Non-pigmented ciliary epithelial cell (primary cell): Measurements from ENCODE around the gene ADCY1.

Experiments used
- DNase-seq: peaks from one replicate; pipeline ENCODE4 v3.0.0-alpha.2; 2010; ENCODE audit warnings: low read depth

ADCY1 gene

DNA sequence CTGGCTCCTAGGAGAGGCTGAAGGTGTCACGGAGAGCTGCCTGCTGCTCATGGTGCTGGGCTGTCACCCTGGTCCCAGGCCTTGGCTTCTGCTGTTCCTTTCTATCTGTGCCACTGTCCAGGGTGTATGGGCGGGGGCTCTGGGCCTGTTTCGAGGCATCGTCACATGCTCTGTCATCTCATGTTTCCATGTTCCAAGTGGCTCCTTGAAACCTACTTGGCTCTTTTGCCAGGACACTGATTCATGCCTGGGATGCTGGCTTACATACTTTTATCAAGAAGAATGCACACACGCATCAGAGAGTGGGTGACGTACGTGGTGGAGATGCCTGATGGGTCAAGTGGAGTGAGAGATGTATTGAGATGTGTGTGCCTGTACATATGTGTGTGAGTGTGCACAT is 50.9 kb downstream of the ADCY1 start:
- DNase-seq: no peak

DNA sequence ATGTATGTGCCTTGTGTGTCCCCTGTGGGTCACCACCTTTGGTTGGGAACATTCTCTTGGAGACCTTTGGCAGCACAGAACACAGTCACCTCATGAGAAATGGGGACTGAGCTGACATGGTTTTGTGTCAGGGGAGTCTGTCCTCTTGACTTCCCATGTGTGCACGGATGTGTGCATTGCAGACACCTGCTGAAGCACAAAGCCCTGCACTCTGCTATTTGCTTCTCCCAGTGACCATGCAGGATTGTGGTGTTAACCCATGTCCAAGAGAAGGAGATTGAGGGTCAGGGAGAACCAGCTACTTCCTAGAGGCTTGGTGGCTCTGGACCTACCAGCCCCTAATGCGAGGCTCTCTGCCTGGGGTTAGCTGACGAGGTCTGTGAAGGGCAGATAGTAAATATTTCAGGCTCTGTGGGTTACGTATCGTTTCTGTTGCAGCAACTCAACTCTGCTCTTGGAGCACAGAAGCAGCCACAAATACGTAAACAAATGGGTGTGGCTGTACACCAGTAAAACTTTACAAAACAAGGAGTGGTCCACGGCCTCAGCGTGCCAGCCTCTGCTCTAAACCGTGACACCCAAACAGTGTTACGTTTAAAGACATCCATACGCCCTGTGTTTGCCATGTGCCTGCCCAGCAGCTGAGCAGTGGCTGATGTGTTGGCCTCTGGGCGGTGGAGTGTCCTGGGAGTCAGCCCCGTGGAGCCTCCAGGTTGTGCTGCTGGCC is 51.7 kb downstream of the ADCY1 start:
- DNase-seq: no peak

DNA sequence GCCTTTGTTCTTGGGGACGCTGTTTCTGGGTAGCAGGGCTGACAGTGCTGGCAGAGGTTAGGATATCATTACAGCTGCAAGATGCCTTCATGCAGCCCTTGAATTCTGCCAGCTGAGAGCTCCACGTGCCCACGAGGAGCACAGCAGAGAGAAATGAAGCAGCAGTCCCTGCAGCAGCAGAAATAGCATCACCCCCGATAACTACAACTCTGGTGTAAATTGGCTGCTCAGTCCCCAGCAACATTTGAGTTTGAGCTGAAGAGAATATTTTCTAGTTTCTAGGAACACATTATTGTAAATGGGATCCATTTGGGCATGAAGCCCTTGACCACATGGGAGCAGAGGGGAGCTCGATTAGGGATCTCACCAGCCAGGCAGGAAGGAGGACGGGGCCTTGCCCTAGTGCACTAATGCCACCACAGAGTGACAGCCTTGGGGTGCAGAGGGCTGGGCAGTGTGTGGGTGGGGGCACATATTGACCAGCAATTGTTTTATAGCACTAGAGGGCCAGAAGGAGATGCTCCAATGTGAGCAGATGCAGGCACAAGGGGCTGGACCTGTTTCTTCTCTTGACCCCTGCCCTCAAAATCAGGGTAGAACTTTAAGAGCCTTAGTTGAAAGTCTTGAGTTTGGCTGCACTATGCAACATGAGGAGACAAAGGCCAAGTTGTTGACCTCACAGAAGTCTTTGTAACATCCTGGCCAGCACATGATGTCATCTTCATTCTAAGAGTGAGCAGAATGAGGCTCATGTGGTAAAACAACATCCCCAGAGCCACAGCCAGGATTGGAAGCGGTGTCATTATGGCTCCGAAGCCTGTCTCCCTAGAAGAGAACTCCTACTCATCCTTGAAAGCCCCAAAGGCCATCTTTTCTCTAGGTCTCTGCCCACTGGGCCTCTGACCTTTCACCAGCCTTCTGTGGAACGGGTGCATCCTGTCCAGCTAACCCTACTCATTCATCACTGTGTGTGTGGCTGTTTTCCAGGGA is 52.6 kb downstream of the ADCY1 start:
- DNase-seq: no peak

DNA sequence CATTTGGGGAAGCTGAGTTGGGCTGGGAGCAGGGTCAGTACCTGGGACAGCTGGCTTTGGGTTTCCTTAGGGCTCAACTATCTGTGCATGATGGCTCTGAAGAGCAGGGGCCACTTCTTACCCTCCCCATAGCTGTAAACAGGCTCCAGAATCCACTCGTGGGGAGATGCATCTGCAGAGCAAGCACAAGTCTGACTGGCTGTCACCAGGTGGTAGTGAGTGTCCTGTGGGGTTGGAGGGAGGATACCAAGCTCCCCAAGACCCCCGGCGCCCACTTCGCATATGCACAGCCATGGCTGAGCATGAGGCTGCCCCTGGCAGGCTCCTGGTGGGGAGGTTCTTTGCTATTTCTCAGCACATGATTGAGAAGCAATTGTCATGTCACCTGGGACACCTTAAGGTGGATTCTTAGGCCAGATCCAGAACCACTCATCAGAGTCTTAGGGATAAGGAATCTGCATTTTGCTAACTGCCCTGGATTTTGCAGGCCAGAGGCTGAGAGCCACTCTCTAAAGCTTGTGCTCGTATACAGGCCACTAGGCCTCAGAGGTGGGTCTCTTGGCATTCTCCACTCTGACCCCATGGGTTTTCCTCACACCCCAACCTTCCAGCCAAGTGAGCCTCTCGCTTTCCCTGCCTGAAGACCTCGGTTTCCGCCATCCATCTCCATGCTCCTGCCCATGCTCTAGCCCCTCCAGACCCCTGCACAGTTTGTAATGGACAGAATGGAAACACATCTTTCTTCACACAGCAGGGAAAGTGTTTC is 53.7 kb downstream of the ADCY1 start:
- no peak for DNase-seq

DNA sequence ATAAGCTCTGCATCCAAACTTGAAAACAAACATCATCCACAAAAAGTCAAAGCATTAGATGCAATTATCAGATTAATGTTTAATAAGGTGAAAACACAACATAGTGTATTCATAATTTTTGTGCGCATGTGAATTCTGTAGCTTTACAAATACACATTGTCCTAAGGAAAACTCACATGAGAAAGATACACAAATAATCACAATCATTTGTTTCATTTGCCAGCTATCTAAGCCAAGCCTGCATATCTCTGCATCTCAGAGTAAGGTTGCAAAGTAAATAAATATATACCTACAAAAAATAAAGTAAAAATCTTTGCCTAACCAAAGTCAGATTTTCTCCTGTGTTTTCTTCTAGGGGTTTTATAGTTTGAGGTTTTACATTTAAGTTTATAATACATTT is 57.4 kb downstream of the ADCY1 start:
- DNase-seq: no peak

DNA sequence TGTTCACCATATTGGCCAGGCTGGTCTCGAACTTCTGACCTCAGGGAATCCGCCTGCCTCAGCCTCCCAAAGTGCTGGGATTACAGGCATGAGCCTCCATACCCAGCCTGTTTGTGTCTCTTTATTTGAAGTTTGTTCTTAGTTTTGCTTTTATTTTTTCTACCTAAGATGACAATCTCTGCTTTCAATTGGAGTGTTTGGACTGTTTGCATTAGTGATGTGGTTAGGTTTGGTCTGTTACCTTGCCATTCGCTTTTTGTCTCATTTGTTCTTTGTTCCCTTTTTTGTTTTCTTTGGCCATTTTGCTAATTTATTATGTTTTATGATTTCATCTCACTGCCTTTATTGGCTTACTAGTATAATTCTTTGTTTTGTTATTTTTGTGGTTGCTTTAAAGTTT is 62.6 kb downstream of the ADCY1 start:
- DNase-seq: no peak

DNA sequence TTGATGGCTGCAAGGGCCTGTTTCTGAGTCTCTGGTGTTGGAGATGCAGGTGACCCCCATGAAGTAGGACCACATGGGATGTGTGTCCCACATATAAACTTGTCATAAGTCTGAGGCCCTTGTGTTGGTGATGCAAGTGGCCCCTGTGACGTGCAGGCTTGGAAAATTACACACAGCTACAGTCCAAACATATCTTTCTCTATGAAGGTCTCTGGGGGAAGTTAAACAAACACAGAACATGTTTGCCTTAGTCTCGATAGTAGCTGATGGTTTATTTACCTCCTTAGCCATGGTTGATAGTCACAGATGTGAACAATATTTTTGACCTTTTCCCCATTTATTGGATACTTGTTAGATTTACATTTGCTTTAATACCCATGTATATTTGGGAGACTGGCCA is 64.7 kb downstream of the ADCY1 start:
- DNase-seq: no peak

DNA sequence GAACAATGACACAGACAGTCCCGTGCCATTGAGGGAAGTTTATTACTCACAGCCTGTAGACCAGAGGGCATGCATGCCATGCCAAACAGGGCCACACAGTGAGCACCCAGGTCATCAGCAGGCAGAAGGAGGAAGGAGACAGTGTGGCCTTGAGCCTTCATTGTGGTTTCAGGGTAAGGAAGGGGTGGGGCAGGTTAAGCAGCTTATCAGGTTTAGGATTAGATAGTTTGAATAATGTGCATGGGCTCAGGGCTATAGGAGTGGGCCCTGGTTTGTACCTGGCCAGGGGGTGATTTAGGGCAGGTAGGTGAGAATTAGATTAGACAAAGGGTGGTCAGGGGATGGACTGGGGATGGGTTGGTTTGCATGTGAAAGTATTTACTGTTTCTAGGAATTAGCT is 67.9 kb downstream of the ADCY1 start:
- DNase-seq: no peak

DNA sequence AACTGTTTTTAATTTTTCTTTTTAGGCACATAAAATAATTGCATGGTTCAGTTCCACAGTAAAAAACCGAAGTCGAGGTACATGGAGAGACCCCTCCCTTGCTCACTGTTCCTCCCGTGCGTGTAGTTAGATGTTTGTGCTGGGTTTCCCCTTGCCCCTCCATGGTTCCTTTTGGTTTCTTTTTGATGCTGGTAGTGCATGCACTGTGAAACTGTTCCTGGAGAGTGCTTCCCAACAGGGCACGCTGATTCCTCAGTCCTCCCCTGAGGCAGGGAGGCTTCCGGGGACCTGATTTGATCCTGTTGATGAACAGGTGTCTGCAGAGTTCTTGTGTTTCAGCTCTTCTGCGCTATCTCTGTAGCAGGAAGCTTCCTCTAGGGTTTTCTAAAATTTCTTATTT is 69.5 kb downstream of the ADCY1 start:
- no peak for DNase-seq

DNA sequence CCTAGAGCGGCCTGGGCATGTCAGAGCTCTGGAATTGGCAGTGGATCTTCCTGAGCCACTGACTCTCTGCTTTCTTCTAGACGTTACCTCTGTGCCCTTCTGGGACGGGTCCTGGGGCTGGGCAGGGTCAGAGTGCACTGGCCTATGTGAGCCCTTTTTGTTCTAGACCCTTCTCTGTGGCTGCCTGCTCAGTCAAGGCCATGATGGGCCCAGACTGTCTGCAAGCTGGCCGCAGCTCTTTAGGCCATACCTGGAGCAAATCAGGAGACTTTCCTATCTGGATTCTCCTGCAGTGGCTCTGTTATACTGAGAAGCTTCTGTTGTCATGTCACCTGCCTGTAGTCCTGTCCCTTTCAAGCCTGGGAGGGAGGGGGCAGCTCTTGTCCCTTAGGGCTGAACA is 70.1 kb downstream of the ADCY1 start:
- DNase-seq: no peak

DNA sequence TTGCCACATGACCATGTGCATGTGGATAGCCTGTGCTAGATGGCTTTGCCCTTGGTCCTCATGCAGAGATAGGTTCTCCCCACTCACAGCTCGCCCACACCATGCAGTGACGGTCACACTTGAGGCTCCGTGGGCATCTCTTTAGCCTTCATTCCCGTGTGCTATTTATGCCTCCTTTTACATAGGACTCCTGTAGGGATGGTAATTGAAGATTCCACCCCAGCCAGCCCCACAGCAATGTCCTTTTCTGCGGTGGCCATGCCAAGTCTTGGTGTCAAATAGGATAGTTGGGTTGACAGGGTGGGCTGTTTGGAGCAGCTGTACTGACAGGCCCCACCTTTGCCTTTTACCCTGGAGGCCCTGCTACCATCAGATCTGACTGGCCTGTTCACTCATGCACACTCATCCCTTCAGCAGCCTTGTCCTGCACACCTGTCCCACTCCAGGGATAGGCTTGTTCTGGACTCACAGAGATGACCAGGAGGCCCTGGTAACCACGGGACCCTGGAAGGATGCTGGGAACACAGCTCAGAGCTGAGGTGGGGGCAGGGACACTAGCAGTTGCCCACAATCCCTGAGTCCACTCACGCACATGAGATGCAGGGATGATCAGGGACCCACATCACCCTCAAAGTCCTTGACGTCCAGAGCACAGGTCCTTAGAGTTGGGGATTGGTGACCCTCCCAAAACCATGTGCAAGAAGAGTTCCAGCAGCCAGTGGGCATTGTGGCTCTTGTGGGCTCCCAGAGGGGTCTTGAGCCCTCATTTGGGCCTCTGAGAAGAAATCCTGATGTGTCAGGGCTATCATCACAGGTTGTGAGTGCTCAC is 71.2 kb downstream of the ADCY1 start:
- no peak for DNase-seq

DNA sequence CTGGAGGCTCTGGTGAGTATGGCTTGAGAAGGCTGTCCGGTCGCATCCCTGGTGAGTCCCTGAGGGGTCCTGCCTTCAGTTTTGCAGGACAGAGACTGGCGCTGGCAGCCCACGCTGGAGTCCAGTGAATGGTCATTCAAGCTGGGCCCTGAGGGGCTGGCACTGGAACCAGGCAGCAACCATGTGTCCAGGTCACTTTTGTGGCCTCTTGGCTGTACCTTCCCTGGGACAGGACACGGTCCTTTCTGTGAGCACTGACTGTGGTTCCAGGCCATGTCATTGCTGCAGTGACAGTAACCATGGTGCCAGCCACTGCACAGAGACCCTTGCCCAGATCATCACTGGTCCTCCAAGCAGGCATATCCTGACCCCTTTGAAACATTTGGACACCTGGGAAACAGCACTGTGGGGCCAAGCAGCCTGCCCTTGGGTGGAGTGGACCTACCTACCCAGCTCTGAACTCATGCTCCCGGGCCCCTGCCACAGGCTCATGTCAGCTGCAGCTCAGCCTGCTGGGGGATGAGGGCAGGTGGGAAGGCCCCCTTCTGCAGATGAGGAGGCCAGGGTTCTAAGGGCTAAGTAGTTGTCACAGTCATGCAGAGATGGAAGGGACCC is 72.1 kb downstream of the ADCY1 start:
- DNase-seq: no peak

DNA sequence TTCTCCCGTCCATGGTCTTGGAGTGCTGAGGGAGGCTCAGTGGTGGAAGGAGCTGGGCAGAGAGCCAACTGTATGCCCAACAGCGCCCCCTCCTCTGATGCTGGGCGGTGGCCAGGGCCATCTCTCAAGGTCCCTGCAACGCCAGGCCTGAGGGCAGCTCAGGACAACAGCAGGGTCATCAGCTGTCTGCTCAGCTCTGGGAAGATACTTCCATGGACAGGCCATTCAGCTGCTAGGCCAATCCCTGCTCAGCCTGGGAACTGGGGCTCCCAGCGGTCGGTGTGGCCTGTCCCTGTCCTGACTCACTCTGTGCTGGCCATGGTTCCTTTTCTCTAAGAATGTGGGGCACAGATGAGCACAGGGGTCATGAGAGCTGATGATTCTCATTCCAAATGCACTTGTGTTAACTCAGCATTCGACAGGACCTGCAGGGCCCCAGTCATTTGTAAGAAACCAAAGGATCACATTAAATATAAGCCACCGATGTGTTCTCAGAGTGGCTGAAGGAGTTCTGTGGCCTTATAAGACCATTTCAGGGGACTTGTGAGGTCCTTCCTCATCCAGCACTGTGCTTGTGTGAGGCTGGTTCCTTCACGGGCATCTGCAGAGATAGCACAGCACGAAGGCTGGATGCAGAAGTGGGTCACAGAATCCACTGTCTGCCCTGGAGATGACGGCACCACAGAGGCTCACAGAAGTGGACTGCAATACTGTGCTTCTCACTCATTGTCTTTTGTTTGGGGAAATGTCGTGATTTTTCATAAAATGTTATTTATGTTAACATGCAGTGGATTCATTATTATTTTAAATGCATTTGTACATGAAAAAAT is 73.0 kb downstream of the ADCY1 start:
- DNase-seq: no peak

DNA sequence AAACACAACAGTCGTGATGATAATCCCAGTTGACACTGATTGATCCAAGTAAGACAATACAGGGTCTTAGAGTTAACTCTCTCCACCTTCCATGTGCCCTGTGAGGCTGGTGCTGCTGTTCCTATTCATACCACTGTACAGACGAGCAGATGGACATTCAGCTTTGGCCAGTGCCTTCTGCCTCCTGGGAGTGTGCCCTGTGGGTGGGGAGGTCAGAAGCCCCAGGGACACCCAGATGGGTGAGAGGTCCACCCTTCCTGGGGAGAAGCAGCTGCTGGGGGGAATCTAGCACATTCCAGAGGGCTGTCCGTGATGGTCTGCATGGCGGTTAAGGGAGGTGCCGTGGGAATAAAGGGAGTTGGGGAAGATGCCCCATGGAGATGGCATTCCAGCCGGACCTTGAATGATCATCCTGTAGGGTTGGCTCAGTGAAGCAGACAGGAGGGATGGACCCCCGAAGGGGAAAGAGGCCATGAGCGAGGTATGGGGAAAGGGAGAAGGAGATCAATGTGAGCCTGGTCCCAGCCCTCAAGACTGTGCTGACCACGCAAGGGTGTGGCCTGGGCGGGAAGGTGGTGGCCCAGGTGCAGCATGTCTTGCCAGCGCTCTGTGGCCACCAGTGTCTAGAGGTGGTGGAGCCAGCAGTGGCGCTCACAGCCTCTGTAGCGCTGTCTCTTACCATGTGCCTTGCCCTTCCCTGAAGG is 74.0 kb downstream of the ADCY1 start:
- DNase-seq: no peak

DNA sequence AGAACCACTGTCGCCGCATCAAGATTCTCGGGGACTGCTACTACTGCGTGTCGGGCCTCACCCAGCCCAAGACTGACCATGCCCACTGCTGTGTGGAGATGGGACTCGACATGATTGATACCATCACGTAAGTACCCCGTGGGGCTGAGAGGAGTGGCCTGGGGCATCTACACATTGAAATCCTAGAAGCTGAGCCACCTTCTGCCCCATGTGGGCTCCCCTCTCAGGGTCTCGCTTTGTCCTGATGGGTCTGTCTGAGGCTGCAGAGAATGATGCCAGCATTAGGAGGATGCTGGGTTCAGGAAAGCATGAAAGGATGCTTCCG is 74.5 kb downstream of the ADCY1 start:
- DNase-seq: no peak

DNA sequence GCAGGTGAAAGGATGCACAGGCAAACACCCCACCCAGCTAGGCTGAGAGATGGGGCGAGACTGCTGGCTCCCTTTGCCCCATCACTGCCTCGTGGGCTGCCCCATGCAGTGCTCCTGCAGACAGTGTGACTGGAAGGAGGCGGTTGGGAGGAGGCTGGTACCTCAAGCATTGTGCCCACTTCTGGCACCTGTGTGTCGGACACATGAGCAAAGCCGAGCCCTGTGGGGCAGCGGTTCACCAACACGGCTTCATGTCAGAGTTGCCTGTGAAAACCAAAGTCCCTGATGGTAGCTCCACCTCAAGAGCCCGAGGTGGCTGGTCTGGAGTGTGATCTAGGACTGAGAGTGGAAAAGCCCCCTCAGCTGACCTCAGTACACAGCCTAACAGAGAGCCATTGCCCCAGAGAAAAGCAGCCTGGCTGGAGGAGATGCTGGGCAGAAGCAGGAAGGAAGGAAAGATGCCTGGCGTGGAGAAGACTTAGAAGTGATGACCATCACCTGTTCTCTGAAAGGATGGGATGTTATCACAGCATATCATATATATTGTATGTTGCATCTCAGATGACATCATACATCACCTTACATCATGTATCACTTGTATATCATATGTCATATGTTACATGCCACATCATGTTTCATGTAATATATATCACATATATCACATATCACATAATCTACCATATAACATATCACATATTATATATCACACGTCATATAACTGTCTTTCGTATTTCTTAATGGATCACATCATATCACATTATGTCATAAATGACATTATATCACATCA is 75.6 kb downstream of the ADCY1 start:
- DNase-seq: no peak

DNA sequence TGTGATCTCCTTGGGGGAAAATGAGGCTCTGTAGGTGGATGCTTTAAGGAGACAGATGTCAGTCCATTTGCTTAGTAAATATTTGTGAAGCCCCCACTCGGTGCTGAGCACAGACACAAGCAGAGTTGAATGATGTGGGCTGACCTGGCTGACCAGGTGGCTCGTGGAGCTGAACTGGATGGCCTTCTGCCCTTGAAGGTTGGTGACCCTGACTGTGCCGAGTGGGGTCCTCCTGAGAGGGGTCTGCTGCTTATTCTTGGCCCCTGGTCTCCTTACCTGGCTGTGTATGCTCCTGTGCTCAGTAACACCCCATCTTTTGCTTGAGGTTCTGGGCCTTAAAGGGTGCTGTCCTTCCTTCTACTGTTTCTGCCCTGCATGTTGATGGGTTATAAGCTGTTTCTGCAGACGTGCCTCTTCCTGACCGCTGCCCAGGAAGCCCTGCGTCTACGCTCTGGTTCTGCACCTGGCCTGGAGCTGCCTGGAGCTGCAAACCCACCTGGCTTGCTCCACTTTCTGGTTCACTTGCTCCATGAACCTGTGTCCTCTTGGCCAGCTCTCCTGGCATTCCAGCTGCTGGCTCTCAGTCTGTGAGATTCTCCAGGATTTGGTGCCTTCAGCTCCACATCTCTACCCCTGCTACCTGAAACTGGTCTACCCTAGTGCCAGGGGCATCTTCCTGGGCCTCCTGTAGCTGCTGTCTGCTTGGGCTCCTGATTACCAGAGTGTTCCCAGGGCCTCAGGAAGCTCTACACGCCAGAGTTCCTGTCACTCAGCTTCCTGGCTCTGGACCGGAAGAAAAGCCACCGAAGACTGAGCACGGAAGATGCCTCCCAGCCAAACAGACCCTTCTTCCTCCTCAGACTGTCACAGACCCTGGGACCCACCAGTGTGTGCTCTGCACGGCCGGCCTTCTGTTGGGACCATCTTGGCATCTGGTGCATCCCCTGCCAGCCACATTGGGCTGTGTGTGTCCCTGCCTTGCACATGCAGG is 76.5 kb downstream of the ADCY1 start:
- no peak for DNase-seq

DNA sequence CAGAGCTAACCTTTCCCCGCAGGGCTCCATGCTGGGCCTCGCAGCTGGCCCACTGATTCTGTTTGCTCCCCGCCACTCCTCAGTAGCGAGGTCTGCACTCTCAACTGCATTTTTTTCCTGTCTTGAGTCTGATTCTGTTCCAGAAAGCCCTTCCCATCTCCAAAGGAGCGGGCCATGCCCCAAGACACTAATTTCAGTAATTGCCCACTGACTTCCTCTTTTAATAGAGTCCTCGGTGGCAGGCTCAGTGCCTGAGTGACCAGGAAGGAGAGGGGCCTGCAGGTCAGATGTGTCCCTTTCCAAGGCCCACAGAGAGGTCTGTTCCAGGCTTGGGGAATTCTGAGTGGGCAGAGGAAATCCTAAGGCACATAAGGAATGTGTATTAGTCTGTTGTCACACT is 77.4 kb downstream of the ADCY1 start:
- DNase-seq: no peak
